Adipocyte (in vitro differentiated cells): ENCODE measurements around the gene RHBDD1.

Experiments
- DNase-seq: peaks from one replicate; pipeline ENCODE4 v3.0.0-alpha.2; 2015; ENCODE audit warnings: low read depth
- H3K27me3 ChIP-seq: replicated peaks from 2 replicates; pipeline ENCODE4 v1.7.0; 2013; ENCODE audit warnings: mild to moderate bottlenecking, low read length, moderate library complexity; ENCODE audit not compliant: control insufficient read depth, insufficient read depth
- H3K36me3 ChIP-seq: 2 replicates; pipeline ENCODE4 v1.7.0; 2013; ENCODE audit warnings: low read length, mild to moderate bottlenecking, moderate library complexity; ENCODE audit not compliant: control insufficient read depth, insufficient read depth, severe bottlenecking
- H3K4me1 ChIP-seq: 2 replicates; pipeline ENCODE4 v1.7.0; 2013; ENCODE audit warnings: mild to moderate bottlenecking, low read length, moderate library complexity; ENCODE audit not compliant: control insufficient read depth, insufficient read depth
- H3K4me3 ChIP-seq: 2 replicates; pipeline ENCODE4 v1.7.0; 2013; ENCODE audit warnings: mild to moderate bottlenecking, low read length, moderate library complexity
- H3K9ac ChIP-seq: 2 replicates; pipeline ENCODE4 v1.7.0; 2013; ENCODE audit warnings: mild to moderate bottlenecking, low read length, moderate library complexity
- H3K9me3 ChIP-seq: 2 replicates; pipeline ENCODE4 v1.7.0; 2013; ENCODE audit warnings: mild to moderate bottlenecking, low read length, moderate library complexity; ENCODE audit not compliant: control insufficient read depth

RHBDD1 gene

DNA sequence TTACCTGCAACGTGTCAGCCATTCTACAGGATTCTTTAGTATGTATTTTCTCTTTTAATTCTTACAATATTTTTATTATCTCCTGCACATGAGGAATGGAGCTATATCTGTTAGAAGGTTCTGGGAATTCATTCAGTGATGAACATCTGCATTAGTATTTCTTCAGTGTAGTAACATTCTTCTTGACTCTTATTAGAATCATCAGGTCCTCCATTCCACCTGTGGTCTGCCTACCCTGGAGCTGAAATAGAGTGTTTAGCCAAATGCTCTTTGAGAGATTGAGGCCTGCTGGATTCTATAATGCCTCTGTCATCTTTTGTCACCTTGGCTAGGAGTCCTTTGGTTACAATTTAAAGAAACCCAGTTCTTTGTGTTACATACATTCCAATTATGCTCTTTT lies 54.4 kb downstream of the RHBDD1 start:
- no peak overlapping the region for H3K9ac ChIP-seq
- peaks cover 68% of the 10 kb centered on the region for H3K4me1 ChIP-seq
- no peaks in the 10 kb centered on the region for H3K27me3 ChIP-seq
- H3K4me3 ChIP-seq: no peak overlapping the region
- H3K36me3 ChIP-seq: no peaks in the 10 kb centered on the region
- DNase-seq: no peak
- no peaks in the 10 kb centered on the region for H3K9me3 ChIP-seq

DNA sequence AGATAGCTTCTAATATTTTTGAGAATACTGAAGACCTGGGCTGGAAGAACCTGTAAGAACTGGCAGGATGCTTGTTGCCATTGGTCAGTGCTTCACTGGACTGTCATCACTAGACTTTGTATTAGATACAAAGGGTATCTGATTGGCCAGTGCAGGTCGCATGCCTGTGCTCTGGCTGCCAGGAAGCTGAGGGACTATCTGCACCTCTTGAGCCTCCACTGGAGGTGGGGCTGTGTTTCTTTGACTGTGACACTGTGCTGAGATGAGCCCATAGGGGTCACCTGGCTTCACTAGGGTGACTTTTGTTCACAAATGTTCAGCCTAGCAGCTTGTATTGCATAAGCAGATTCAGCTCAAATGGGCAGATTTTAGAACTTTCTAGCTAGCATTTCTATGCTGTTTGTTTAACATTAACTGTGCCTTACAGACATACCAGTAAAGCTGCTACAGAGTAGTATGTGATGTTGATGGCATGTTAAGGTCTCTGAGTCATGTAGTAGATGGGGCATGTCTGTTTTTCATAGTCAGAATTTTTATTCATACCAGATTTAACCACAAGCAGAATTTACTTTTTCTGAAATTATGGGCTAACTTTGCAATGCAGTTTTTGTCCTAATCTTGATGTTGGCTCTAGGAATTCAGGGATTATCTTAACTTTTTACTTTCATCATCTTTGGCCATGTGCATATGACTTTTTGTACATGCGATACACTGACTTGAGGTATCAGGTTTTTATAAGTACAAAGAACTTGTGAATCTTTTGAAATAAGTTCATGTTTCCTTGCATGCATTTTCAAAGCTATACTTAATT lies 56.1 kb downstream of the RHBDD1 start:
- H3K9ac ChIP-seq: peak overlapping the region; percentile 12
- H3K36me3 ChIP-seq: no peaks in the 10 kb centered on the region
- no peaks in the 10 kb centered on the region for H3K27me3 ChIP-seq
- H3K9me3 ChIP-seq: no peaks in the 10 kb centered on the region
- peaks cover 59% of the 10 kb centered on the region for H3K4me1 ChIP-seq
- DNase-seq: peak; percentile 92
- H3K4me3 ChIP-seq: peak overlapping the region; percentile 2

DNA sequence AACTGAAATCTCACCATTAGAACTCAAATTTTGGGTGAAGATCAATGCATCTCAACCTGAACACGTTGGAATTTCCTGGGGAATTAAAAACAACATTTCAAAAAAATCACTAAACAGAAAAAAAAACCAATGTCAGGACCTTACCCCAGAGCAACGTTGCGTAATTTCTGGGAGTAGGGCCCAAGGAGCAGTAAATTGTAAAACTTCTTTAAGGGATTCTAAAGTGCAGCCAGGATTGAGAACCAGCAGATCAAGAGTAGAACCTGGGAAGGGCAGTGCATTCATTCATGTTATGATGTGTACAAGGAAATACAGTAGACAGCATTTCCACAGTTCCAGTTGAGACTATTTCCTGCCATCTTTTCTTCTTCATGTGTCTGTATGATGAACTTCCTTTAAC lies 56.9 kb downstream of the RHBDD1 start:
- no peaks in the 10 kb centered on the region for H3K9me3 ChIP-seq
- peak; percentile 72 for DNase-seq
- no peaks in the 10 kb centered on the region for H3K36me3 ChIP-seq
- no peaks in the 10 kb centered on the region for H3K27me3 ChIP-seq
- peak overlapping the region; percentile 11 for H3K4me3 ChIP-seq
- peak overlapping the region; percentile 12 for H3K9ac ChIP-seq
- H3K4me1 ChIP-seq: peaks cover 55% of the 10 kb centered on the region

DNA sequence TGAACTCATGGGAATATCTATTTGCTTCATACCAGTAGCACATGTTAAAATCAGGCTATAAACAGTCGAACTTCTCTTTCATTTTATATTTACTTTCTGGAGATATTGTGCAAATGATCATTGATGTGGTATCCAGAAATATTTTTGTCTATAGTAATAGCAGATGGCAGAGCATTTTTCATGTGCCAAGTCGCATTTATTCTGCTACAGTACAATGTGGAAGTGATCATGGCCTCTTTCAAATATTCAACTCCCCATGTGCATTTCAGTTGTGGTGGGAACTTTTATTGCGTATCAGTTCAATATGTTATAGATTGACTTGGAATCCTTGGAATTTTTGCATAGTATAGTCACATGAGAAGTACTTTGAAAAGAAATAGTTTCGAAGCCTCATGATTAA lies 57.4 kb downstream of the RHBDD1 start:
- peak overlapping the region; percentile 11 for H3K4me3 ChIP-seq
- H3K9ac ChIP-seq: no peak overlapping the region
- H3K9me3 ChIP-seq: no peaks in the 10 kb centered on the region
- peak; percentile 76 for DNase-seq
- H3K27me3 ChIP-seq: no peaks in the 10 kb centered on the region
- H3K36me3 ChIP-seq: no peaks in the 10 kb centered on the region
- peaks cover 54% of the 10 kb centered on the region for H3K4me1 ChIP-seq

DNA sequence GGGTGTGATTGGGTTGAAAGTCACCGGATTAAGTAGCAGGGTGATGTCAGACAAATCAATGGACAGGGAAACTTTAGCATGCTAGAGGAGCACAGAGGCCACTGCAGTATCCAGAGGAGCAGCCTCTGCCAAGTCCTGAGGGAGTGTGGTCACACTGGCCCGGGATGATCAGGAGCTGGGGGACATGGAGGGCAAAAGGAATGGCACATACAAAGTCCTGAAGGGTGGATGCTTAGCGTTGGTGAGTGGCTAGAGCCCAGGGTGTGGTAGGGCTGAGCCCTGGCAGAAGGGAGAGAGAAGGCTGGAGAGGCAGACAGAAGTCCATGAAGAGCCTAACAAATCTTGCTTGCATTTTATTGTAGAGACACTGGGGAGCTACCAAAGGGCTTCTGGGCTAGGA lies 58.9 kb downstream of the RHBDD1 start:
- H3K4me1 ChIP-seq: peaks cover 60% of the 10 kb centered on the region
- no peak for DNase-seq
- no peak overlapping the region for H3K4me3 ChIP-seq
- no peaks in the 10 kb centered on the region for H3K36me3 ChIP-seq
- H3K9me3 ChIP-seq: no peaks in the 10 kb centered on the region
- no peak overlapping the region for H3K9ac ChIP-seq
- no peaks in the 10 kb centered on the region for H3K27me3 ChIP-seq

DNA sequence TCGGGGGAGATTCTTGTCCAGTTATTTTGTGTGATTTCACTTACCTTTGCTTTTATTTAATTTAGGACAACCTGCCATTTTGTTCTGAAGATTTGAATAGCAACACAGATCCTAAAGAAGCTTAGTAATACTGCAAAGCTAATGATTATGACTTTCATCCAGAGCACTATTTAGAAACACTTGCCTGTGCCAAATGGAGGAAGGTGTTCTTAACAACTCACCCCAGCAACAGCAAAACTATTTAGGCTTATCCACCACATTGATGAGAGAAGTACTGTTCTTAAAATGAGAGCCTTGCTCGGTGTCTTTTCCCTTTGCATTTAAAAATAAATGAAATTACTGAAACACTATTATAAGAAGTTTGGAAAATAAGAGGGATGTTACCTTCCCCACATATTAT lies 59.7 kb downstream of the RHBDD1 start:
- H3K27me3 ChIP-seq: no peaks in the 10 kb centered on the region
- H3K9me3 ChIP-seq: no peaks in the 10 kb centered on the region
- H3K36me3 ChIP-seq: no peaks in the 10 kb centered on the region
- H3K4me1 ChIP-seq: peaks cover 63% of the 10 kb centered on the region
- no peak overlapping the region for H3K9ac ChIP-seq
- DNase-seq: no peak
- peak overlapping the region; percentile 17 for H3K4me3 ChIP-seq

DNA sequence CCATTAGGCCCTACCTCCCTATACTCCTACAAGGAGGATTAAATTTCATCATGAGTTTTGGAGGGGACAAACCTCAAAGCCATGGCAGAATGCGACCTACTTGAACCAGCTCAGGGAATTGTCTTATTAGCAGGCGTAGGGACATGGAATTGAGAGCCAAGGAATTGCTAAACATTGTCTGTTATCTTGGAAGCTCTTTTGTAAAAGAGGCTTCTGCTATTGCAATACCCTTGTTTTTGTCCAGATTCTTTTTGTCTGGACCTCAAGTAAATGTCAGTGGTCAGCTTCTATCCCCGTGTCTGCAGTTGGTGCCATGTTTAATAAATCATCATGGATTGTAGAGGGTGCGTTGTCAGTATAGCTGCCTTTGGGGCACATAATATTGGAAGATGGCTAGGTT lies 62.3 kb downstream of the RHBDD1 start:
- no peak overlapping the region for H3K9ac ChIP-seq
- no peaks in the 10 kb centered on the region for H3K9me3 ChIP-seq
- no peak overlapping the region for H3K4me3 ChIP-seq
- peaks cover 58% of the 10 kb centered on the region for H3K4me1 ChIP-seq
- no peaks in the 10 kb centered on the region for H3K27me3 ChIP-seq
- H3K36me3 ChIP-seq: no peaks in the 10 kb centered on the region
- no peak for DNase-seq

DNA sequence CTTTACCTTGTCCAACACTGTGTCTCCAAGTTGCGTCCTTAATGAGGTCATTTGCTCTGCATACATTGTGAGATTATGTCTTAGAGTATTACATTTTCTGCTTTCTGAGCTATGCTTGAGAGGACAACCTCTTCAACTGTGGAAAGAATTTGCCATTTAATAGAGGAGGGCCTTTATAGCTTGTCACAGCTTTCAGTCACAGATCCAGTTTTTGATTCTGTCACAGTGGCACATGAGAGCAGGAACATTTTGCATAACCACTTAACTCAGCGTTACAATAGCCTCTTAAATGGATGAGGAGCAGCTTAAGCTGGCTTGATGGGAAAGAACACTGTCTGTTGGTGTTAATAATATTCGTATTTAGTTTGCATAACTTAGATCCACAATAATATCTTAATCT lies 63.0 kb downstream of the RHBDD1 start:
- H3K9ac ChIP-seq: no peak overlapping the region
- no peaks in the 10 kb centered on the region for H3K27me3 ChIP-seq
- H3K36me3 ChIP-seq: no peaks in the 10 kb centered on the region
- no peak overlapping the region for H3K4me3 ChIP-seq
- peaks cover 60% of the 10 kb centered on the region for H3K4me1 ChIP-seq
- H3K9me3 ChIP-seq: no peaks in the 10 kb centered on the region
- no peak for DNase-seq

DNA sequence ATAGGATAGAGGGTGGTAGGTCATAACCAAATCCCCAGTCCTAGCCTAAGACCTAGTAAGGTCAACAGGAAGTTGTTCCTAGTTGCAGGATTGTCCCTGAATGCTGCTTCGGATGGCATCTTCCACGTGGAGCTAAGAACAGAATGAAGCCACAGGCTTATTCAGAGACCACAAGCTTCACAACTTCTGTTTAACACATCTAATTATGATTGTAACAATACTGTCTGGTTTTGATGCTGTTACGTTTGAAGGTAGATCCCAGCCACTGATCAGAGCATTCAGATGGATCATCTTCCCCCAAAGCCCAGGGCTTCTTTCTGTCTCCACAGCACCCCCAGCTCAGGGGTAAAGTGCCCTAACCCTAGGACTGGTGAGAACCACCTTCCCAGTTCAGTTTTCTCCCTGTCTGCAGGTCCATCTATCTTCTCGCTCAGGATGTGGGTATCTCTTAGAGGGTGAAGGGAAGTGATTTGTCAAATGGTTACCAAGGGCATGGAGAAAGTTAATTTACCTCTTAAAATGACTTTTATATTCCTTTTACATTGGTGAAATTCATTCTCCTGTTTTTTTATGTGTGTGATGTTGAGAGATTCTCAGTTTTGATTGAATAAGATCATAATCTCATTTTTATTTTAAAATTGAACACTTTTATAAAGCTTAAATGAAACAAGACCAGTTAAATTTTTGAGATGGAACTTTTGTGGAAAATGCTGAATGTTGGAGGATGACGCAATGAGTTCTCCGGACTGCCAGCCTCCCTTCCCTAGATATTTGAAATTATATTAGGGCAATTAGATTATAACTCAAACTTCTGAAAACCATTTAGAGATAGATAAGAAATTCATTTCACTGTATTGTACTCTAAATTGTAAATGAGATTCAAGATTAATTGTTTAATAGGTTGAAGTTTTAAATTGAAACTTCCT lies 66.5 kb downstream of the RHBDD1 start:
- Histone ChIP-seq H3K27me3 (no peaks in the 10 kb centered on the region), H3K36me3 (no peaks in the 10 kb centered on the region), H3K9me3 (no peaks in the 10 kb centered on the region), H3K4me1 (peaks cover 45% of the 10 kb centered on the region), H3K4me3 (peak overlapping the region; percentile 46), H3K9ac (peak overlapping the region; percentile 68)
- DNase-seq: peak; percentile 57

DNA sequence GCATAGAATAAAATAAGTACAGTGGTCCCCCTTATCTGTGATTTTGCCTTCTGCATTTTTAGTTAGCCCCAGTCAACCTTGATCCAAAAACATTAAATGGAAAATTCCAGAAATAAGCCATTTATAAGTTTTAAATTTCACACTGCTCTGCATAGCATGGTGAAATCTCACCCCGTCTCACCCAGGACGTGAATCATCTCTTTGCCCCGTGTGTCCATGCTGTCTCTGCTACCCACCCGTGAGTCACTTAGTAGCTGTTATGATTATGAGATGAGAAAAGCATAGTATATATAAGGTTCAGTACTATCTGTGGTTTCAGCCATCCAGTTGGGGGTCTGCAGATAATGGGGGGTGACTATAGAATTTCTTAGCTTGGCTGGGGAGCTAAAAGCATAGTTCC lies 67.3 kb downstream of the RHBDD1 start:
- DNase-seq: peak; percentile 87

DNA sequence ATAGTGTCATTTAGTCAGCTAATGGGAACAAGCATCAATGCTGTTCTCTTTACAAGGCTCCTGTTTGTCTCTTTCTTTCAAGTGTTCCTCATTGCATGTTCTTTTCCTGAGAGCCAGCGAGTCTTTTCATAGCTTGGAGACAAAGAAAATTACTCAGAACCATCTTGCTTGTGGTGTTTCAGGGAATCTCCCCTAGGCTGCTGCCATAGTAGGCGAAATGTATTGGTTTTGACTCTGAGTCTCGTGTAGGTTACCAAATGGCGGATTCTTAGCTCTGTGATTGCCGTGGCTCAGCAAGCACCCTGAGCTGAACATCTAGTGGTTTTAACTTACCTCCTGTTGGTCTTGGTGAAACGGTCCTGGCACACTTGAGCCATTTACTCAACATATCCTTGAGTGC lies 68.7 kb downstream of the RHBDD1 start:
- Histone ChIP-seq H3K36me3 (no peaks in the 10 kb centered on the region), H3K9me3 (no peaks in the 10 kb centered on the region), H3K27me3 (no peaks in the 10 kb centered on the region), H3K4me3 (no peak overlapping the region), H3K9ac (no peak overlapping the region), H3K4me1 (peaks cover 30% of the 10 kb centered on the region)
- no peak for DNase-seq

More for the DNA sequence above, 67.3 kb downstream of the RHBDD1 start:
- Histone ChIP-seq H3K9ac (peak overlapping the region; percentile 68), H3K27me3 (no peaks in the 10 kb centered on the region), H3K4me1 (peaks cover 42% of the 10 kb centered on the region), H3K9me3 (no peaks in the 10 kb centered on the region), H3K4me3 (peak overlapping the region; percentile 46), H3K36me3 (no peaks in the 10 kb centered on the region)
